ENCODE data around the gene ADSS2.

GRCh38 chr1:244386595-244386994 lies 65.1 kb downstream of the ADSS2 start:
- TF ChIP-seq EZH2 (IDR thresholded peaks at IDR 0.05; ENCODE audit: insufficient read depth, low read length): no peak
- no peak for TF ChIP-seq CTCF (IDR thresholded peaks at IDR 0.05; ENCODE audit: insufficient read depth, low read depth, low read length)

Measured in astrocyte (in vitro differentiated cells and primary cell).